Occipital lobe (tissue), 2 donors: ENCODE data around the gene NUBPL. TPM values are rescaled to one million over a fixed set of nuclear protein-coding genes. Genes with fewer than 3 reads are reported as not detected.
"Not testable (repeated sequence)": the region's sequence is repeated elsewhere in the genome, so short reads cannot be mapped to it uniquely, and the experiment has no call there.

Source experiments
- DNase-seq: peaks from one replicate; lab custom pipeline; 2025; lab: John Stamatoyannopoulos, UW
- total RNA-seq: library from RNA; depleted of rRNA; stranded (reverse); fragments of >200 nt; gene quantifications from one replicate; pipeline ENCODE4 v1.2.3, GENCODE V29; 2014

NUBPL gene
- total RNA-seq, 1 donor from 2014 or later = 17.0 TPM

DNA sequence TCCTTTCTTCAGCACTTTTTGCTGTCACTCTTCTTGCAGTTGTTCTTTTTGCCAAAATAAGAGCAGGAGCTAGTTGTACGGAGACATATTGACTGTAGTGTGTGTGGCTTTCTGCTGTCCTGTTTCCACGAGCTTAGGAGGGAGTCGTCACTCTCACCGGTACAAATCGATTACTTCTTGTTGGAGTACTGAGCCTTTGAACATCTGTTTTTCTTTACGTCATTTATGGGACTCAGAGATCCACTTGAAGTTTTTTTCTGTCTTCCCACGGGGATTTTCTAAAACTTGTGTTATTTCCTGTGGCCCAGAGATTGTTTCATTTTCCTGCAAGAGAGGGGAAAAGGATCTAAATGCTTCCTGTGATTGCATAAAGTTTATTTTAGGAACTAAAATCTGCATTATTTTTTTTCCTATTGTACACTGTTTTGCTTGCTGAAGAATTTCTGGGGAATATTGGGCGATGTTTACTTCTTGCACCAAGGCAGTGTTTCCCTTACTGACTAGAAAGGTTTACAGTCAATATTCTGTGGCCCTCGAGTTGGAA is 316.1 kb downstream of the NUBPL start:
- no peak for DNase-seq

DNA sequence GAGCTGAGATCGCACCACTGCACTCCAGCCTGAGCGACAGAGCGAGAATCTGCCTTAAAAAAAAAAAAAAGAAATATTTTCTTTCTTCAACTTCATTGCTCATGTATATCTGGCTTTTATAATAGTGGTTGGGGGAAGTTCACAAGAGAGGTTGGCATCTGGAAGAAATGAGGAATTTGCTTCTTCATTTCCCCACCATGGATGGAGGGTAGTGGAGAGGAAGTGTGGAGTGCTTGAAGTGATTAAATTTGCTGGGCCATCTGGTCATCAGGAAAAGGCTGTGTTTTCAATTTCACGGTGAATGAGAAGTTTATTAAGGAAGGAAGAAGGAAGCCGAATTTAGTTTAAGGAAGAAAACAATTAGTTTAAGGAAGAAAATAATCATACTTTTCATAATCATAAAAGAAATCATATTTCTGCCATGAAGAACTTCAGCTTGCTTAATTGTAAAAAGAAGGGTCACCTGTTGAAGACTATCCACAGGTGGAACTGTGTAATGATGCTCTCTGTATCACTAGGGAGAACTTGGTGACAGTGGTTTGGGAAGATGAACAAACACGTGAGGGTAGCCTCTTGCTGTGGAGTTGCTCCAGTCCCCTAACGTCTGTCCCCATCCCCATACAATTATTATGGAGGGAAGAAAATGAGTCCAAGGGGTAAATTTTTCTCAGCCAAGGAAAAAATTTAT is 318.6 kb downstream of the NUBPL start:
- no peak for DNase-seq

DNA sequence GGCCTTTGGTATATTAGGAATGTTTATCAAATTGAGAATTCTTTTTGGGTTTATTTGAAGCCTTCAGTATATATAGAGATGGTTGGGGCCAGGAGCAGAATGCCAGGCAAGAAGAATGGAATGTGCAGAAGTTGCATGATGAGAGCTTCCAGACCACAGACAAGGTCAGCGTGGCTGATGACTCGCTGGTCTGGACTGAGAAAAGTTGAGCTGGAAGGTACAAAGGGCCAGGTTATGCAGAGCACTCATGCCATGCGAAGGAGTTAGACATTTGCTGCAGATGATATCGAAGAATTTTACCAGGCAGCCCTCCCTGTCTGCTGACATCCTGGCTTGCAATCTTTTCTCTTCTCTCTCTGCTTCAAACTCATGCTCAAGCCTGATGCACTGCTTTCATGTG is 319.7 kb downstream of the NUBPL start:
- DNase-seq = no peak

DNA sequence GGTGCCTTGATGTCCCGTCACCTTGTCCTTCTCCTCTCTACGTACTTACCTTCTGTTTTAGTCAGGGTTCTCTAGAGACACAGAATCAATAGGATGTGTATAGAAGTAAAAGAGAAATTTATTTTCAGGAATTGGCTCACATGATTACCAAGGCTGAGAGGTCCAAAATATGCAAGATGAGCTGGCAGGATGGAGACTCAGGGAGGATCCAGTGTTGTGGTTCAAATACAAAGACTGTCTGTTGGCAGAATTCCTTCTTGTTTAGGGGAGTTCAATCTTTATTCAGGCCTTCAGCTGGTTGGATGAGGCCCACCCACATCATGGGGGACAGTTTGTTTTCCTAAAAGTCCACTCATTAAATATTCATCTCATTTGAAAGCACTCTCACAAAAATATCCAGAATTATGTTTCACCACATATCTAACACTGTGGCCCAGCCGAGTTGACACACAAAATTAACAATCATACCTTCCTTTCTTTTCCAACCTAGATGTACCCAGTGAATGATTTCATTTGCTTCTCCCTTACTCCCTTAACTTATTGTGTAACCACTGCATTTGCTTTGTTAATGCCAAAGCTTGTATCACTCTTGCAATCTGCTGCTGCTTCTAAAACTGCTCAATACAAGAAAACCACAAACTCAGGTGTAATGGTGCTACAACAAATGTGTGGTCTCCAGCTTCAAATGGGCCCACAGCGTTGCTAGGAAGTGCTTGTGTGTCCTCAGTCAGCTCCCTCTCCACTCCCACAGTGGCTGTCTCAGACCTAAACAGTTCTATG is 320.5 kb downstream of the NUBPL start:
- DNase-seq = no peak

DNA sequence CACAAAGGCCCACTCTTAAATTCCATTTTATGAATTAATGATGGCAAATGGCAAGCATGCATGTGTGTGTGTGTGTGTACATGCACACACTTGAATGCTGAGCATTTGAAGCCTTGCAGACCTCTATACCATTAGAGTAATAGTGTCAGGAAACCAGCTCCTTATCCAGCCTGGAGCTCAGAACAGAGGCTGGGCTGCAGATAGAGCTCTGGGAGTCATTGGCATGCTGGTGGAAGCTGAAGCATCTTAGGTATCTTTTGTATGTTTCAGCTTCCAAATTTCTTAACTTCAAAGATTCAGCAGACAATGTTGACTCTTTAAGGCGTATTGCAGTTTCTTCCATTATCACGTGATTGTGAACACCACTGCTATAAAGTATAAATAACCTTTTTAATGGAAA is 323.0 kb downstream of the NUBPL start:
- no peak for DNase-seq

DNA sequence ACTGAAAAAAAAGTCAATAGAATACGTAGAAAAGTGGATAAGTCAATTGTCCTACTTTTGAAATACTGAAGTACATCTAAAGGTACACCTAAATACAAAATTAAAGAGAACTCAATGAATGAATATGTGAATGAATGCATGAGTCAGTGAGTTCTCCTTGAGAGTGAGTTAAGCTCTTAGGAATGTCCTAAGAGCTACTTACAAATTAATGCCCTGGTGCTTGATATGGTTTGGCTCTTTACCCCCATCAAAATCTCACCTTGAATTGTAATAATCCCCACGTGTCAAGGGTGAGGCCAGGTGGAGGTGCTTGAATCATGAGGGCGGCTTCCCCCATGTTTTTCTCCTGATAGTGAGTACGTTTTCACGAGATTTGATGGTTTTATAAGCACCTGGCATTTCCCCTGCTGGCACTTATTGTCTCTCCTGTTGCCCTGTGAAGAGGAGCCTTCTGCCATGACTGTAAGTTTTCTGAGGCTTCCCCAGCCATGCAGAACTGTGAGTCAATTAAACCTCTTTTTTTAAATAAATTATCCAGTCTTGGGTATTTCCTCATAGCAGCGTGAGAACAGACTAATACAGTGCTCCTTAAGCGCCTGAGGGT is 323.7 kb downstream of the NUBPL start:
- no peak for DNase-seq

DNA sequence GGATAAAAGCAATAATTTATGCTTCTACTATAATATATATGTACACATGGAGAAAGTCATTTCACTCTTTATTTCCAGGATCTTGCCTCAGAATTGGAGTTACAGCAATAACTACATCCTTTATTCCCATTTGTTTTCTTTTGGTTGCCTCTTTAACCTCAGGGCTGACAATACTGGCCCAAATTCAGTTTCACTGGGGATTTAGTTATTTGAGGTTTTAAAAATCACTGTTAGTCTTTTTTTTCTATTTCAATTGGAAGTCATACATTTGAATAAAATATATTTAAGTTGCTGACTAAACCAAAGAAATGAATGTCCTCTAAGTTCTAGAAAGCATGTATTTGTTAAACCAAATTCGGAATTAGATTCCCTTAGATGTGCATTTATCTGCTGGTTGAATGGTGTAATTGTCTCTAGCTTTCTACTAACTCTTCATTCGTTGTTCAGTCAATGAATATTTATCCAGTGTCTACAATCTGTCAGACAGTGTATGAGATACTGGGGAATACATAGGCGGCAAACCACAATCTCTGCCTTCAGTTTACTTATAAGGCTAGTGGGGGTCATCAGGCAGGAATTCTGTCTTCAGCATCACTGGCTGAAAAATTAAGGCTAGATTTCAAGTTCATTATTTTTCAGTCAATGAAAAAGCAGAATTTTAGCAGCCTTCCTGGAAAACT is 325.1 kb downstream of the NUBPL start:
- DNase-seq = no peak

DNA sequence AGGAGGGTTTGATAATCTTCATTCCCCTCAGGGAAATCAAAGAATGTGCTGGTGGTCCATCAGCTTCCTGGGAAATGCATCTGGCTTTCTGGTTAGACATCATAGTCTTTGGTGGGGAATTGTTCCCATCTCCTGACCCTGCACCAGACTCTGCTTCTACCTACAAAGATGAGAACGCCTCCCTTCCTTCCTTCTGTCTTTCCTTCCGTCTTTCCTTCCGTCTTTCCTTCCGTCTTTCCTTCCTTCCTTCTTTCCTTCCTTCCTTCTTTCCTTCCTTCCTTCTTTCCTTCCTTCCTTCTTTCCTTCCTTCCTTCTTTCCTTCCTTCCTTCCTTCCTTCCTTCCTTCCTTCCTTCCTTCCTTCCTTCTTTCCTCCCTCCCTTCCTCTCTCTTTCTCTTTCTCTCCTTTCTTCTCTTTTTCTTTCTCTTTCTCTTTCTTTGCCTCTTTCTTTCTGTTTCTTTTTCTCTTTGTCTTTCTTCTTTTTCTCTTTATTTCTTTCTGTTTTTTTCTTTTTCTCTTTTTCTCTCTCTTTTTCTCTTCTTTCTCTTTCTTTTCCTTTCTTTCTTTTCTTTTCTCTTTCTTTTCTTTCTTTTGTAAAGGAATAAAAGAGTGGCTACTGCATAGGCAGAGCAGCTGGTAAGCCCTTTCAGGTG is 326.9 kb downstream of the NUBPL start:
- no peak for DNase-seq

DNA sequence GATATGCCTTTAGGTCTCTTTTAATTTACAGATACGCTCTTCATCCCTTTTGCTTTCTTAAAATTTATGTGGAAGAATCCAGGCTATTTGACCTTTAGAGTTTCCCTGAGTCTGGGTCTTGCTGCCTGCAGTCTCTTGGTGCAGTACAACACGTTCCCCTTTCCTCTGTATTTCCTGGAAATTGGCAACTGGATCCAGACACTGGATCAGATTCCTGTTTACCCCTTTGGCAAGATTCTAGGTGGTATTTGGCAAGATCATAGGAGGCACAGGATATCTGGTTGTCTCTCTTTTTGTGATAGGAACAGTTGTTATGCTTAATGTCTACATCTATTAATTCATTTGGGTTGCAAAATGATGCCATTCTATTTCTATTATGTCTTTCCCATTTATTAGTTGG is 328.1 kb downstream of the NUBPL start:
- DNase-seq = no peak

DNA sequence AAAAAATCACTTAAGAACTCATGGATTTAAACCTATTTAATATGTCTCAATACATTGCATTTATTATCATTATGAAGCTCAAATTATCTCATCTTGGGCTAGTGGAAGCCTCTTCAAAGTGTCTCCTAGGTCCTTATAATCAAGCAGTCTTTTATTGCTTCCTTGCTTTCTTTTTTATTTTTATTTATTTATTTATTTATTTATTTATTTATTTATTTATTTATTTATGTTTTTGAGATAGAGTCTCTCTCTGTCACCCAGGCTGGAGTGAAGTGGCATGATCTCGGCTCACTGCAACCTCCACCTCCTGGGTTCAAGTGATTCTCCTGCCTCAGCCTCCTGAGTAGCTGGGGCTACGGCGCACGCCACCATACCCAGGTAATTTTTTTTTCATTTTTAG is 329.0 kb downstream of the NUBPL start:
- not testable (repeated sequence) for DNase-seq

DNA sequence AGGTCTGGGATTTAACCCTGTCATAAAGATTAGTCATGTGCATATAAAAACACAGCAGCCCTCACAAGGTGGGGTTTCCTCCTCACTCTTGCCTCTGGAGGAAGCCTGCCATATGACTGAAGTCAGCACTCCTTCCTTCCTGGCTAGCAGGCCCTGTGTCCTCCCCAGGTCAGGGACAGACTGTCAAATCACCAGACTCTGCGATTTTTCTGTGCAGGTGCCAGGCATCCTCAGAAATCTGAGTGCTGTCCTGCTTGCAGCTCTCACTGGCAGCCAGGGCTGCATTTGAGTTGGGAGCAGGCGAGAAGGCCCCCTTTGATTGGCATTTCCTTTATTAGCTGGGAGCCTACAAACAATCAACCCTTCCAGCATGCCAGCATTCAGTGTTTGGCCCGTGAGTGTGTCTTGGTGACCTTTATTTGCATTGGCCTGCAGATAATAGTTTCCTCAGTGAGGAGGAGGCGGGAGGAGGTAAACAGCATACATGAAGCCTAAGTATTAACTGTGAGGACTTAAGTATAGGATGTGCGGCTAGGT is 332.1 kb downstream of the NUBPL start:
- no peak for DNase-seq

DNA sequence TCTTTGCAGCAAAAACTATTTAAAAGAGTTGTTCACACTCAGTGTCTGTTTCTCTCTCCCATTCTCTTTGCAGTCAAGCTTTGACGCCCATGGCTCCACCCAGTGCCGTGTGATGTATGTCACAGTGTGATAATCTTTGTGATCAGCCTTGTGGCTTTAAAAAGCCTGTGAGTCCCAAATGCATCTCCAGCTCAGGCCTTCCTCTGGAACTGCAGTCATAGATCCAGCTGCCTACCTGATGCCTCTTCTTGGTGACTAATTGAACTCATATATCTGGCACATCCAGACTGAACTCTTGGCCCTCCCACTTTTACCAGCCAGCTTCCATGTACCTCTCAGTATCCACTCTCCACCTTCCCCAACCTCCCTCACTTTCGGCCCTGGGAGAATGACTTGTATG is 333.1 kb downstream of the NUBPL start:
- DNase-seq = no peak

DNA sequence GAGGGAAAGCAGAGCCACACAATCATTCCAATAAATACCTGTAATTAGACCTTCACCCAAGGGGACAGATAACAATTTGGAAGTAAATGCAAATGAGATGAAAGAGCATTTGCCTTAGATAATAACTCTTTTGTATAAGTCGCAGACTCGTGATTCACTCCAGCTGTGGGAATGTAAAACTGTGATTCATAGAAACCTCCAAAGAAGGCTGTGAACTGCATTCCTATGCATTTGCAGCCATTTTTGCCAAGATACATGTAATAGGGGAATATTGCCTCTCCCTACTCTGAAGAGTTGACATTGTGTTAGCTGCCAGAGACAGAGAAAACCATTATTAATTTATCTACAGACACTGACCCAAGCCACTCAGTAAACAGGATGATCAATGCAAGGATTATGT is 334.0 kb downstream of the NUBPL start:
- no peak for DNase-seq

DNA sequence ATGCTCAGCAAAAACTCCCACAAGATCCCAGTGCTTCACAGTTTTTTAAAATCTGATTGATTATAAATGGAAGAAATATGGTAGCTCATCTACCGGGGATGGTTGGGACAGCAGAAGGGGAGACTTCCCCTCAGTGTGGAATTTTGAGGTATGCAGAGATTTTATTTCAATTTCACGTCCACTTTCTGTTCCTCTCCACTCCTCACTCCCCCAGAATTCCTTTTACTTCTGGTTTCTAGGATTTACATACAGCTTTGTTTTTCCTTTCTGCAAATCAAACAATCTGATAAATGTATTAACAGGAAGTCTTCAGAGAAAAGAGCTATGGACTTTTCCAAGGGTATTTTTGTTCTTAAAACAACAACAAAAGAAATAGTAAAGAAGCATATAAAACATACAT is 334.4 kb downstream of the NUBPL start:
- DNase-seq = no peak

DNA sequence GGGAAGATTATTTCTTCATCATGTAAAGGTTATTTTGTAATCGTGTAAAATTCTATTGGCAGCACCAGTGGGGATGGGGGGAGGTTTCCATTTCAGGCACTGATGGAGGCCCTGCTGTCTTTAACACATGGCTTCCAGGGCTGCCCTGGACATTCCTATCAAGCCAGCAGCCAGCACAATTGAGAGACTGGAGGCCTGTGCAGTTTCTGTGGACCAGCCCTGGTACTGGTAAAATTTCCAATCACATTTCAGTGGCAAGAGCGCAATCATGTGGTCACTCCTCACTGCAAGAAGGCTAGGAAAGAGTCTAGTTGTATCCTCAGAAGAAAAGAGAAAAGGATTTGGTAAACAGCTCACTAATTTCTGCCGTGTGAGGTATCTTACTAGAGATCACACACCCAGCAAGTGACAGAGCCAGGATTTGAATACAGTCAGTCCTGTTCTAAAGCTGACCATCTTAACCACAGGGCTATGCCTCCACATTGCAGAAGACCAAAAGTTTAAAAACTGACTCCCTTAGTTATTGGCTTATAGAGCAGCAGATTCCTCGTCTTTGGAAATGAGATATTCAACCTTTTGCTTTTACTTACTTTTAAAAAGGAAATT is 336.5 kb downstream of the NUBPL start:
- DNase-seq = no peak

DNA sequence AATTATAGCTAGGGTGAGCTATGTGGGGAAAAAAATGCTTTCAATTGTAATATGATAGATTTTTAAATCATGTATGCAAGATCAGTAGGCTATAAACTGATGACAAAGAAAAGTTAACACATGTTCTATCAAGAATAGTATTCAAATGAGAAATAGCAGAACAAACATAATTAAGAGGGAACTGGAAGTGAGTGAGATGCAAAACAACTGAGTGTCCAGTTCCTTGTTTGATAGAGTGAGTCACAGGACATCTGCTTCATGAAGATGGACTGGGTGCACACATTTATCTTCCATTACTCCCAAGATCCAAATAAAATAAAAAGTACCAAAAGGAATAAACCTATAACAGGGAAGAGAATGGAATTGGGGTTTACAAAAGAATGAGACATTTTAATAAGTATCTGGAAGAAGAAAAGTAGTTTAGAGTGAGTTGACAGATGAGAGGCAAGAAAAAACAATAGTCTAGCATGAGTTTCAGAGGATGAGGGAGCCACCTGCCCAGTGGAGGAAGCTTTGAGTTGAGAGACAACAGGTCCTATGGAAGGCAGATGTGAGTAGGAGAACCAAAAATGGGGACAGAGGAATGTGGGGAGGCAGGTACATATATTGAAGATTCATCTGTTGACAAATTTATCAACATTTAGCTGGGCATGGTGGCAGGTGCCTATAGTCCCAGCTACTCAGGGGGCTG is 337.8 kb downstream of the NUBPL start:
- no peak for DNase-seq

DNA sequence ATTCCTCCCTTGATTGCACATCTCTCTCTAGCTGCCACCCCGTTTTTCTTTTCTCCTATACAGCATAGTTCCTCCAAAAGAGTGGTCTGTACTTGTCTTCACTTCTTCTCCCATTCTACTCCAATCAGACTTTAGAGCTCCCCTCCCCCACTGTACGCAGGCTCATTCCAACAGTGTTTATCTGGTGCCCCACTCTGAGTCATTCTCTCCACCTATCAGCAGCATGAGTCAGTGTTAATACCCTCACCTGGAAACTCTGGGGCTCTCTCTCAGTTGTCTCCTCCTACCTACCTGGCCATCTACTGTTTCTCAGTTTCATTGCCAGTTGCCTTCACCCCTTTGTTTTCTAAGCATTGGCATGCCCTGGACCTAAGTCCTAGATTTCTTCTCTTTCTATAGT is 340.8 kb downstream of the NUBPL start:
- DNase-seq = no peak

DNA sequence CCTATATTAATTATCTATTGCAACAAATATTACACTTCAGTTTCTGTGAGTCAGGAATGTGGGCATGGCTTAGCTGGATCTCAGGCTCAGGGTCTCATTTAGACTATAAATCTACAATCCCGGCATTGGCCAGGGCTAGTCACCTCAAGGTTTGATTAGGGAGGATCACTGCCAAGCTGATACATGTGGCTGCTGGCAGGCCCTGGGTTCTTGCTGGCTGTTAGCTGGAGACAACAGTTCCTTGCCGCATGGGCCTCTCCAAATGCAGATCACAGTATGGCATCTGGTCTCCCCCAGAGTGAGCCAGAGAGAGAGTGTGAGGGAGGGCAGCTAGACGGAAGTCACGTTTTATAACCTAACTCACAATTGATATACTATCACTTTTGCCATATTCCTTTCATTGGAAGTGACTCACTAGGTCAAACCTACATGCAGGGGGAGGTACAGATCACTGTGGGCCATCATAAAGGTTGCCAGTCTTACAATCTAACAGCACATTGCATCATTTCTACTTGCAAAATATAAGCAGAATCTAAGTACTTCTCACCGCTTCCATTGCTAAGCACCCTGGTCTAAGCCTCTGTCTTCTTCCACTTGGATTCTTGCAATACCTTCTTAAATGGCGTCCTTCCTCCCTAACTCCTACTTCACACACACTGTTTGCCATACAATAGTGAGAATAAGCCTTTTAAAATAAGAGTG is 341.9 kb downstream of the NUBPL start:
- no peak for DNase-seq

DNA sequence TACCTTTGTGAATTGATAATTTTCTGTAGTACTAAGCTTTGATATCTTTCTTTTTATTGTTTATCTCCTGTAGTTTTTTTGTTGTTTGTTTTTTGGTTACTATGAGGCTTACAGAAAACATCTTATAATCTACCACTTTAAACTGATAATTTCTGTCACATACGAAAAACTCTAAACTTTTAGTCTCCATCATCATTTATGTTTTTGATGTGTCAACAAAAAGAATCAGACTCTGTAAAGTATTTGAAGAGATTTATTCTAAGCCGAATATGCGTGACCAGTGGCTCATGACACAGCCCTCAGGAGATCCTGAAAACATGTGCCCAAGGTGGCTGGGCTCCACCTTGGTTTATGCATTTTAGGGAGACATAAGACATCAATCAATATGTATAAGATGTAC is 348.8 kb downstream of the NUBPL start:
- DNase-seq = no peak
